A549 treated with CORT108297 at 1 μM for 4 hours (cell line): ENCODE measurements around the gene BCOR. TPM values are rescaled to one million over a fixed set of nuclear protein-coding genes. Genes with fewer than 3 reads are reported as not detected.

Experiments used
- total RNA-seq: library from RNA; stranded (reverse); fragments of 200-300 nt; extraction: Qiagen RNA extraction; gene quantifications from 5 replicates; pipeline ENCODE4 v1.2.3, GENCODE V29; 2022

The BCOR gene
- total RNA-seq = 22.1 to 28.4 TPM (median 23.2 TPM) in 5 replicates

GRCh38 chrX:40097504-40098263, at the start of gene BCOR:
Gene BCOR, minus strand, starts transcription at chrX:40097958. Its CDS starts 20,029 bp downstream, at chrX:40077929.

